SK-N-SH (cell line): ENCODE data around the gene ZSCAN30. TPM values are rescaled to one million over a fixed set of nuclear protein-coding genes. Genes with fewer than 3 reads are reported as not detected.

Source experiments
- CTCF ChIA-PET: fragments of 300-600, 350-600 bp; formaldehyde crosslinking; extraction: SDS; loops from one replicate; lab custom pipeline; 2021; lab: Yijun Ruan, JAX
- POLR2A ChIA-PET: fragments of 350-600 bp; sonication (Branson Sonifier 250); formaldehyde crosslinking; extraction: SDS; loops from one replicate; lab custom pipeline; 2020; ENCODE audit warnings: antibody characterized with exemption, inconsistent platforms; lab: Yijun Ruan, JAX
- DNase-seq: peaks from one replicate; pipeline ENCODE4 v3.0.0; 2012
- H2AFZ ChIP-seq: fragments of 200-600 bp; sonication (generic); 2 replicates; pipeline ENCODE4 v1.8.1; 2016; ENCODE audit warnings: antibody characterized with exemption, mild to moderate bottlenecking, low read depth
- H3F3A ChIP-seq: fragments of 200-600 bp; sonication (generic); replicated peaks from 2 replicates; pipeline ENCODE3; 2016; ENCODE audit warnings: antibody characterized with exemption, mild to moderate bottlenecking; ENCODE audit not compliant: insufficient read depth
- H3K27ac ChIP-seq, 2 experiments: fragments of 200-500 bp in 1 of 2; fragments of 200-600 bp in 1 of 2; sonication (Bioruptor generic) in 1 of 2; sonication (generic), shearing (Covaris generic) in 1 of 2; 2 replicates each; pipeline versions ENCODE4 v1.5.1 to v1.6.1; 2014 to 2016; ENCODE audit warnings: low read depth in 2 of 2, inconsistent platforms in 1 of 2, low read length in 1 of 2, mild to moderate bottlenecking in 1 of 2, mixed read lengths in 1 of 2
- H3K27me3 ChIP-seq: fragments of 200-600 bp; sonication (generic), shearing (Covaris generic); 2 replicates; pipeline ENCODE4 v1.6.1; 2016; ENCODE audit warnings: mixed run types; ENCODE audit not compliant: insufficient read depth
- H3K36me3 ChIP-seq, 2 experiments: fragments of 200-500 bp in 1 of 2; fragments of 200-600 bp in 1 of 2; sonication (Bioruptor generic) in 1 of 2; sonication (generic) in 1 of 2; replicated peaks in 1 of 2; 2 replicates each; pipeline versions ENCODE3 to v1.5.1; 2014 to 2016; ENCODE audit warnings: low read length in 1 of 2, mild to moderate bottlenecking in 1 of 2; ENCODE audit not compliant: insufficient read depth in 2 of 2, control insufficient read depth in 1 of 2
- H3K4me1 ChIP-seq, 2 experiments: fragments of 200-500 bp in 1 of 2; fragments of 200-600 bp in 1 of 2; sonication (Bioruptor generic) in 1 of 2; sonication (generic), shearing (Covaris generic) in 1 of 2; 2 replicates each; pipeline versions ENCODE4 v1.5.1 to v1.6.1; 2014 to 2016; ENCODE audit warnings: low read depth in 1 of 2, low read length in 1 of 2, mixed run types in 1 of 2; ENCODE audit not compliant: insufficient read depth in 2 of 2, control insufficient read depth in 1 of 2
- H3K4me2 ChIP-seq: fragments of 200-600 bp; sonication (generic), shearing (Covaris generic); 2 replicates; pipeline ENCODE4 v1.6.1; 2017; ENCODE audit warnings: mixed run types
- H3K4me3 ChIP-seq, 2 experiments: fragments of 200-500 bp in 1 of 2; fragments of 200-600 bp in 1 of 2; sonication (Bioruptor generic) in 1 of 2; sonication (generic), shearing (Covaris generic) in 1 of 2; 2 replicates each; pipeline versions ENCODE4 v1.5.1 to v1.8.1; 2014 to 2016; ENCODE audit warnings: low read depth in 2 of 2, inconsistent platforms in 1 of 2, low read length in 1 of 2, mild to moderate bottlenecking in 1 of 2, mixed read lengths in 1 of 2, moderate library complexity in 1 of 2
- H3K79me2 ChIP-seq: fragments of 200-600 bp; sonication (generic); 2 replicates; pipeline ENCODE4 v1.8.1; 2017; ENCODE audit warnings: mild to moderate bottlenecking; ENCODE audit not compliant: insufficient read depth
- H3K9ac ChIP-seq: fragments of 200-600 bp; sonication (generic); 2 replicates; pipeline ENCODE4 v1.6.1; 2017; ENCODE audit warnings: mixed run types
- H3K9me2 ChIP-seq: fragments of 200-600 bp; sonication (generic); 2 replicates; pipeline ENCODE4 v1.6.1; 2017; ENCODE audit warnings: mixed run types
- H3K9me3 ChIP-seq: fragments of 200-600 bp; sonication (generic); 2 replicates; pipeline ENCODE4 v1.6.1; 2017; ENCODE audit warnings: mixed run types, mild to moderate bottlenecking, moderate library complexity
- H4K20me1 ChIP-seq: fragments of 200-600 bp; sonication (generic); 2 replicates; pipeline ENCODE4 v1.6.1; 2017; ENCODE audit warnings: mild to moderate bottlenecking, mixed run types; ENCODE audit not compliant: insufficient read depth
- CTCF ChIP-seq: fragments of 200-600 bp; sonication (generic); IDR thresholded peaks from 2 replicates; pipeline ENCODE4 v1.6.1; 2017; ENCODE audit warnings: antibody characterized with exemption, mild to moderate bottlenecking, moderate library complexity
- ELF1 ChIP-seq: IDR thresholded peaks from 2 replicates; pipeline ENCODE4 v1.4.0; 2012
- EP300 ChIP-seq, 2 experiments: IDR thresholded peaks; 2 replicates each; pipeline versions ENCODE4 v1.4.0 to v1.6.1; 2012; ENCODE audit warnings: borderline replicate concordance in 1 of 2, low read depth in 1 of 2, low read length in 1 of 2
- EZH2phosphoT487 ChIP-seq: fragments of 200-600 bp; sonication (generic); IDR thresholded peaks from 2 replicates; pipeline ENCODE4 v1.6.1; 2017; ENCODE audit warnings: low read depth, mixed run types, mild to moderate bottlenecking, antibody characterized with exemption, moderate library complexity, borderline replicate concordance
- GABPA ChIP-seq: IDR thresholded peaks from 2 replicates; pipeline ENCODE4 v1.4.0; 2012; ENCODE audit warnings: low read depth, mild to moderate bottlenecking
- GATA2 ChIP-seq: sonication (generic); formaldehyde crosslinking; IDR thresholded peaks from 2 replicates; pipeline ENCODE4 v1.5.0; 2020; ENCODE audit warnings: mild to moderate bottlenecking, missing genetic modification reagents
- IRF3 ChIP-seq: fragments of 150-350 bp; IDR thresholded peaks from 2 replicates; pipeline ENCODE4 v1.6.1; 2016; ENCODE audit warnings: mild to moderate bottlenecking, low read depth, low read length
- JUND ChIP-seq: IDR thresholded peaks from 2 replicates; pipeline ENCODE4 v1.4.0; 2012
- MXI1 ChIP-seq: IDR thresholded peaks from 2 replicates; pipeline ENCODE4 v1.6.1; 2012; ENCODE audit warnings: mild to moderate bottlenecking, low read depth, low read length, improper control_type of control experiment
- NFIC ChIP-seq: IDR thresholded peaks from 2 replicates; pipeline ENCODE4 v1.4.0; 2012; ENCODE audit warnings: borderline replicate concordance
- PBX3 ChIP-seq: IDR thresholded peaks from 2 replicates; pipeline ENCODE4; 2012
- POLR2AphosphoS5 ChIP-seq: IDR thresholded peaks from 2 replicates; pipeline ENCODE4 v1.6.1; 2012; ENCODE audit warnings: low read depth, low read length
- RFX5 ChIP-seq: IDR thresholded peaks from 2 replicates; pipeline ENCODE4 v1.6.1; 2012; ENCODE audit warnings: mild to moderate bottlenecking, improper control_type of control experiment, low read length
- RXRA ChIP-seq: IDR thresholded peaks from 2 replicates; pipeline ENCODE4 v1.4.0; 2012; ENCODE audit warnings: low read depth, mild to moderate bottlenecking, borderline replicate concordance
- SMC3 ChIP-seq: IDR thresholded peaks from 2 replicates; pipeline ENCODE4 v1.6.1; 2012; ENCODE audit warnings: low read depth, low read length, improper control_type of control experiment
- TAF1 ChIP-seq: IDR thresholded peaks from 2 replicates; pipeline ENCODE4 v1.6.1; 2012; ENCODE audit warnings: low read depth, mild to moderate bottlenecking, low read length, moderate library complexity, borderline replicate concordance
- TEAD4 ChIP-seq: IDR thresholded peaks from 2 replicates; pipeline ENCODE4 v1.4.0; 2012; ENCODE audit warnings: mild to moderate bottlenecking, borderline replicate concordance; ENCODE audit not compliant: insufficient read depth
- YY1 ChIP-seq: IDR thresholded peaks from 2 replicates; pipeline ENCODE4 v1.4.0; 2012; ENCODE audit warnings: low read depth, mild to moderate bottlenecking
- WGBS: methylation state at CpG from one replicate; pipeline ENCODE4 v1.1.6; 2017; ENCODE audit warnings: low lambda C conversion rate; 5-methylcytosine and 5-hydroxymethylcytosine counted together
- polyA plus RNA-seq, 3 experiments: library from polyadenylated mRNA; depleted of rRNA; stranded (reverse); fragments of >200 nt; gene quantifications; 2 replicates each; pipeline ENCODE4 v1.2.3, GENCODE V29; 2012
- TF ChIP-seq, protein P1 (sequence below): IDR thresholded peaks from 2 replicates; pipeline ENCODE4 v1.4.0; 2012; ENCODE audit warnings: low read depth, borderline replicate concordance

ZSCAN30 gene
- polyA plus RNA-seq, 1 of the 3 experiments (the other 2 are of a cell fraction), result 5.9 TPM

DNA sequence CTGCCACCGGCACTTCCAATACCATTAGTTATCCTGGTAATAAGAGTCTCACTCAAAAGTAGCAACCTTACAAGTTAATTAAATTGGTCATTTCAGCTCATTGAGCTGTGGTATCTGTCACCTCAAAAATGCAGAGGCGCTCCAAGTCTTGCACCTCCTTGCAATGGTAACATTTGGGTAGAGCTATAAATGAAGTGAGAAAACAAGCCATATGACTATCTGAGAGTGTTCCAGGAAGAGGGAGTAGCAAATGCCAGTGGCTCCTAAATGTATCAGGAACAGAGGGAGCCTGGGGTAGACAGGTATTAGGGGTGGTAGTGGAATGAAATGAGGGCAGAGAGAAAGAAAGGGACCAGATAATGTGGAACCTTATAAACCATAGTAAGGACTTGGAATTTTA lies 6.0 kb upstream of the ZSCAN30 start:
- Histone ChIP-seq H2AFZ (no peak overlapping the region), H3K79me2 (peaks cover 92% of the 10 kb centered on the region), H4K20me1 (no peaks in the 10 kb centered on the region; the same call in 1 of the 2 replicates), H3K9me3 (peaks cover 6% of the 10 kb centered on the region; the same call in 1 of the 2 replicates), H3K4me1 (peaks cover 0 to 1% of the 10 kb centered on the region in 2 experiments; a peak in 1 of 4 replicates), H3K27ac (no peak overlapping the region), H3K4me2 (no peak overlapping the region), H3K27me3 (no peaks in the 10 kb centered on the region), H3F3A (no peaks in the 10 kb centered on the region), H3K36me3 (peaks cover 53 to 57% of the 10 kb centered on the region in 2 experiments), H3K4me3 (no peak overlapping the region)
- CTCF ChIA-PET, result no interaction called here
- TF ChIP-seq CTCF, result no peak
- TF ChIP-seq NFIC, result no peak
- no peak for TF ChIP-seq GATA2 (CRISPR knock-in tag)
- no peak for TF ChIP-seq EP300 (IDR thresholded peaks at IDR 0.05; ENCODE audit: borderline replicate concordance in 1 of 2, low read depth in 1 of 2, low read length in 1 of 2)
- no peak for TF ChIP-seq MXI1
- TF ChIP-seq SMC3, result no peak
- no peak for TF ChIP-seq IRF3
- TF ChIP-seq RFX5, result no peak
- no peak for TF ChIP-seq RXRA
- TF ChIP-seq POLR2AphosphoS5, result no peak
- TF ChIP-seq YY1, result no peak
- no peak for TF ChIP-seq PBX3
- no peak for TF ChIP-seq EZH2phosphoT487
- no peak for TF ChIP-seq TAF1
- TF ChIP-seq JUND, result no peak
- no peak for TF ChIP-seq ELF1
- TF ChIP-seq, protein P1, sequence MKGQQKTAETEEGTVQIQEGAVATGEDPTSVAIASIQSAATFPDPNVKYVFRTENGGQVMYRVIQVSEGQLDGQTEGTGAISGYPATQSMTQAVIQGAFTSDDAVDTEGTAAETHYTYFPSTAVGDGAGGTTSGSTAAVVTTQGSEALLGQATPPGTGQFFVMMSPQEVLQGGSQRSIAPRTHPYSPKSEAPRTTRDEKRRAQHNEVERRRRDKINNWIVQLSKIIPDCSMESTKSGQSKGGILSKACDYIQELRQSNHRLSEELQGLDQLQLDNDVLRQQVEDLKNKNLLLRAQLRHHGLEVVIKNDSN, result no peak
- TF ChIP-seq GABPA, result no peak
- no peak for TF ChIP-seq TEAD4
- TF ChIP-seq, all 33 proteins: peak for 0
- 100% methylated on average over 1 of the region's 2 CpGs for WGBS
- POLR2A ChIA-PET, result no interaction called here
- DNase-seq, result no peak
- H3K9me2 ChIP-seq, result no peaks in the 10 kb centered on the region
- no peak overlapping the region for H3K9ac ChIP-seq
